Measurements from ENCODE around the gene HOMER2. TPM values are rescaled to one million over a fixed set of nuclear protein-coding genes. Genes with fewer than 3 reads are reported as not detected.
"Not testable (repeated sequence)": the region's sequence is repeated elsewhere in the genome, so short reads cannot be mapped to it uniquely, and the experiment has no call there.

The HOMER2 gene
- total RNA-seq, 4 donors from 2014 or later = 81.4 to 120 (median 99.2) TPM

DNA sequence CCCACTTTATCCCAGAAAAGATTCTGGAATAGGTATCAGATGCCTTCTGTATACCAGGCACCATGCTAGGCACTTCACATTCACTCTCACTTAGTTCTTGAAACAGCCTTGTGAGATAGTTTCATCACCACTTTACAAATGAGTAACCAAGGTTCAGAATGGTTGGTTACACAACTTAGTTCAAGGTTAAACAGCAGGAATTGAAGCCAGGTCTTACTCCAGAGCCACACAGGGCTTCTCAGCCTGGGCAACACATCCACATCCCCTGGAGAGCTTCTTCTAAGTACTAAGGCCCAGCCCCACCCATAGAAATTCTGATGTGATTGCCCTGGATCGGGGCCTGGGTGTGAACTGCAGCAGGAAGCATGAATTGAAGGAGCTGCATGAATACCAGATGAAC is 124.4 kb downstream of the HOMER2 start:
- no peak for DNase-seq (ENCODE audit: low spot score in 2 of 2)
- TF ChIP-seq EP300 (IDR thresholded peaks at IDR 0.05) = no peak
- no peak for TF ChIP-seq CTCF (IDR thresholded peaks at IDR 0.05)
- no peak for TF ChIP-seq POLR2A (IDR thresholded peaks at IDR 0.05)
- TF ChIP-seq POLR2AphosphoS5 (IDR thresholded peaks at IDR 0.05) = no peak
- Histone ChIP-seq H3K27ac (no peak overlapping the region), H3K9me3 (no peaks in the 10 kb centered on the region), H3K4me3 (no peak overlapping the region), H3K27me3 (no peaks in the 10 kb centered on the region), H3K36me3 (peaks cover 95% of the 10 kb centered on the region), H3K4me1 (peaks cover 10% of the 10 kb centered on the region)
- WGBS = 73% methylated on average over 1 of the region's 1 CpG

DNA sequence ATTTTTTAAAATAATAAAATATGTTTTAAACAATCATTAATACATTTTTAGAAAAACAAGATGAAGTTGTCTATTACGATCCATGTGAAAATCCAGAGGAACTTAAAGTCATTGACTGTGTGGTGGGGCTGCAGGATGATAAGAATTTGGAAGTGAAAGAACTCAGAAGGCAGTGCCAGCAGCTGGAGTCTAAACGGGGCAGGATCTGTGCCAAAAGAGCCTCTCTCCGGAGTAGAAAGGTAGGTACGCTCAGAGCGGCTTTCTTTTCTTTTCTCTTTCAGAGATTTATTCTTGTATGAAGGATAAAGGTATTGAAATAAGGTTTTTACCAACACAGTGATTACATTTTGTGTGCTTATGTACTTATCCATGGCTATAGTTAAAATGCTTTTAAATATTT is 129.5 kb downstream of the HOMER2 start:
- no peaks in the 10 kb centered on the region for H3K27me3 ChIP-seq
- DNase-seq (ENCODE audit: low spot score in 2 of 2) = no peak
- no peak overlapping the region for H3K4me3 ChIP-seq
- H3K4me1 ChIP-seq = no peaks in the 10 kb centered on the region
- H3K9me3 ChIP-seq = no peaks in the 10 kb centered on the region
- no peak for TF ChIP-seq CTCF (IDR thresholded peaks at IDR 0.05)
- no peak overlapping the region for H3K27ac ChIP-seq
- 76% methylated on average over 5 of the region's 5 CpGs for WGBS
- H3K36me3 ChIP-seq = peaks cover 87% of the 10 kb centered on the region

DNA sequence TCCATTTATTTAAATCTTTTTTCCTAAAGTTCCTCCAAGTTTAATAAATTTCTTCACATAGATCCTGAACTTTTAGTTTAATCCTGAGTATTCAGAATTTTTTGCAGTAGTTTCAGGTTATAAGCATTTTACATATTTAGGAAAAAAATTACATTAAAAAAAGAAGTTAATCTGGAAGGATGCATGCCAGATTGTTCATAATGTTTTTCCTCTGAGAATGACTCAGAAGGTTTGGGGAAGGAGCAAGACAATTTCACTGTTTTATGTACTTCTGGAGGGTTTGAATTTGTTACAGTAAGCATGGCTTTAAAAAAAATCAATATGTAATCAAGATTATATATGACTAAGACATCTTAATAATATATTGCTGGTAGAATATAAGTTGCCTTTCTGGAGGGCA is 130.7 kb downstream of the HOMER2 start:
- not testable (repeated sequence) for DNase-seq (ENCODE audit: low spot score in 2 of 2); H3K27me3 ChIP-seq; H3K4me1 ChIP-seq; H3K4me3 ChIP-seq; H3K9me3 ChIP-seq; H3K27ac ChIP-seq
- H3K36me3 ChIP-seq = peaks cover 86% of the 10 kb centered on the region

DNA sequence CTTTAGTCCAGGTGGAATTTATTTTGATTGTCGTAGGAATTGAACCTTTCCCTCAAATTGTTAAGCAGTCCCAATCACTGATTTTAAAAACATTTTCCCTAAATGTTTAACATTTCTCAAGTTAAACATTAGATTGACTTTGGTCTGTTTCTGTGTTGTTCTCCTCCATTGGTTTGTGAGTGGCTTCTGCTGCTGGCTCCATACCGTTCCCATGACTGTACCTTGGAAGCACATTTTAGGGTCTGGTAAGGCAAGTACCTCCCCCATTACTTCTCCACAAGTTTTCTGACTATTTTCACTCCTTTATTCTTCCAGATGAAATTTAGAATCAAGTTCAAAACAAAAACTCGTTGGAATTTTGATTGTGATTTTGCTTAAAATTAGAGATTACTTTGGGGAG is 131.1 kb downstream of the HOMER2 start:
- not testable (repeated sequence) for H3K27ac ChIP-seq; H3K4me1 ChIP-seq; H3K27me3 ChIP-seq; H3K9me3 ChIP-seq; H3K4me3 ChIP-seq; DNase-seq (ENCODE audit: low spot score in 2 of 2)
- peaks cover 86% of the 10 kb centered on the region for H3K36me3 ChIP-seq
- WGBS = 79% methylated on average over 3 of the region's 3 CpGs

- Histone ChIP-seq H3K36me3 (peaks cover 84% of the 10 kb centered on the region), H3K27me3 (no peaks in the 10 kb centered on the region), H3K27ac (no peak overlapping the region), H3K4me1 (no peaks in the 10 kb centered on the region), H3K4me3 (no peak overlapping the region), H3K9me3 (no peaks in the 10 kb centered on the region)
- DNase-seq (ENCODE audit: low spot score in 2 of 2) = no peak
- TF ChIP-seq POLR2A (IDR thresholded peaks at IDR 0.05) = no peak
- TF ChIP-seq EP300 (IDR thresholded peaks at IDR 0.05) = no peak
- no peak for TF ChIP-seq CTCF (IDR thresholded peaks at IDR 0.05)
- no peak for TF ChIP-seq POLR2AphosphoS5 (IDR thresholded peaks at IDR 0.05)
Observed at GRCh38 chr15:82820128-82820527, 132.4 kb downstream of the HOMER2 start.

- Histone ChIP-seq H3K4me1 (peaks cover 28% of the 10 kb centered on the region), H3K4me3 (no peak overlapping the region), H3K27ac (no peak overlapping the region), H3K27me3 (no peaks in the 10 kb centered on the region), H3K36me3 (peaks cover 35% of the 10 kb centered on the region), H3K9me3 (no peaks in the 10 kb centered on the region)
- 83% methylated on average over 4 of the region's 4 CpGs for WGBS
- DNase-seq (ENCODE audit: low spot score in 2 of 2) = no peak
- TF ChIP-seq CTCF (IDR thresholded peaks at IDR 0.05) (no peak), POLR2AphosphoS5 (IDR thresholded peaks at IDR 0.05) (no peak), POLR2A (IDR thresholded peaks at IDR 0.05) (no peak), EP300 (IDR thresholded peaks at IDR 0.05) (no peak)
Observed at GRCh38 chr15:82812994-82813393, 139.5 kb downstream of the HOMER2 start.

Measured in suprapubic skin (tissue), 4 donors.